HCT116 (cell line): ENCODE results near the gene P3H4.

ENCODE experiments used
- MAX ChIP-seq: IDR thresholded peaks from 2 replicates; pipeline ENCODE4 v1.6.1; 2012
- POLR2AphosphoS5 ChIP-seq: IDR thresholded peaks from 2 replicates; pipeline ENCODE4 v1.6.1; 2011; ENCODE audit warnings: mild to moderate bottlenecking, low read depth, low read length, moderate library complexity

- TF ChIP-seq MAX = no peak
- no peak for TF ChIP-seq POLR2AphosphoS5
Observed at GRCh38 chr17:41821776-41822175, 10.0 kb upstream of the P3H4 start.
